ENCODE measurements around the gene SNX9.

The SNX9 gene

DNA sequence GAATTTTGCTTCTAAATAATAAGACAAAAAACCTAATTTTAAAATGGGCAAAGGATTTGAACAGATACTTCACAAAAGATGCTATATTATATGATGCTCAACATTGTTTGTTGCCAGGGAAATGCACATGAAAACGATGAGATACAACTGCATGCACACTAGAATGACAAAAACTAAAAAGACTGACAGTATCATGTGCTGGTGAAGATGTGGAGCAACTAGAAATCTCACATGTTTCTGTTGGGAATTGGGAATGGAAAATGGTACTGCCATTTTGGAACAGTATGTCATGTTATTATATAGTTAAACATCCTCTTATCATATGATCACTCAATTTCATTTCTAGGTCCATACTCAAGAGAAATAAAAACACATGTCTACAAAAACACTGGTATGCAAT lies 13.4 kb upstream of the SNX9 start:
- H3K4me2 ChIP-seq, result no peak overlapping the region
- H3K4me1 ChIP-seq, result peaks cover 3 to 18% (median 7%) of the 10 kb centered on the region in 10 experiments
- no peak overlapping the region for H3K9ac ChIP-seq
- H3K27ac ChIP-seq, result no peak overlapping the region
- no peaks in the 10 kb centered on the region for H3K36me3 ChIP-seq
- TF ChIP-seq Cebpa-rat (IDR thresholded peaks at IDR 0.05), result no peak
- no peak overlapping the region for H3K4me3 ChIP-seq
- no peaks in the 10 kb centered on the region for H4K20me1 ChIP-seq
- peaks cover 8 to 19% (median 13%) of the 10 kb centered on the region in 11 experiments; a peak in 21 of 22 replicates for H3K9me3 ChIP-seq (replicated peaks in 1 of 11)
- no peaks in the 10 kb centered on the region for H3K27me3 ChIP-seq

DNA sequence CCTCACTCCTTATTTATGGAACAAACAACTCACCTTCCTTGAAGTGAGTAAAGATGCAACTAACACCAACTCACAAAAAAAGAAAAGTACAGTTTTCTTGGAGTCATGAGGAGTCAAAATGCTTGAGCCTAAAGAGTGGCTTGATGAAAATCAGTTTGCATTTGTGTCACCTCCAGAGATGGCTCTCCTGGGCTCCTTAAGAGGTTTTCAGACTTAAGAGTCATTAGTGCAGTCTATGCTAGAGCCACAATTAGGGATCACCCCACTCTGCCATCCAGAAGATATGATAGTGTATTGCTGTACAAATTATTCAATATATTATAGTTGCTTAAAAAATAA lies 11.9 kb upstream of the SNX9 start:
- Histone ChIP-seq H3K36me3 (no peaks in the 10 kb centered on the region), H3K4me1 (peaks cover 13 to 28% (median 20%) of the 10 kb centered on the region in 10 experiments), H3K27ac (no peak overlapping the region), H3K9me3 (replicated peaks in 1 of 11) (peaks cover 8 to 19% (median 13%) of the 10 kb centered on the region in 11 experiments; a peak in 21 of 22 replicates), H4K20me1 (no peaks in the 10 kb centered on the region), H3K4me2 (no peak overlapping the region), H3K27me3 (no peaks in the 10 kb centered on the region), H3K4me3 (no peak overlapping the region), H3K9ac (no peak overlapping the region)
- no peak for TF ChIP-seq Cebpa-rat (IDR thresholded peaks at IDR 0.05)

DNA sequence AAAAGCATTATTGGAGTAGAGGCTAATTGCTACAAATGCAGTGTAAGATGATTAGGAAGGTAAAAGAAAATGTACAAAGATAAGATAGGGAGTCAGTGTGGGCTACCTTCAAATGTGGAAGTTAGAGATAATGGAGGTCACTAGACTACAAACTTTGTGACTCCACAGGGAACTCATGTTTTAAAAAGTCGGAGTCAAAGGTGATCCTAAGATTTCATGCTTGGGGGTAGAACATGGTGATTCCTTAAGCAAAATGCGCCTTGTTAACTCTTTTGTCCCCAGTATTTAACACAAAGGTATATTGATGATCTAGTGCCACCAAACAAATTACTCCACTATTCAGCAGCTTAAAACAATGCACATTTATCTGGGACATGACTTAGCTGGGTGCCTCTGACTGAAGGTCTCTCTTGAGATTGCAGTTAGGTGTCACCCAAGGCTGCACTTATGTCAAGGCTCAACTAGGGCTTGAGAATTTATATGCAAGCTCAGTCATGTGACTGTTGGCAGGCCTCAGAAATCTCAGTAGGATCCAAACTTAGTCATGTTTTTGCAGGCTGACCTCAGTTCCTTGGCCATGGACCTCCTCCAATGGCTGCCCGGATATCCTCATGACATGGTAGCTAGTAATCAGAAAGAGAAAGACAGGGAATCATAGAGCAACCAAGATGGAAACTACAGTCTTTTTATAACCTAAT lies 11.4 kb upstream of the SNX9 start:
- Histone ChIP-seq H3K36me3 (no peaks in the 10 kb centered on the region), H4K20me1 (no peaks in the 10 kb centered on the region), H3K4me3 (no peak overlapping the region), H3K27ac (no peak overlapping the region), H3K9ac (no peak overlapping the region), H3K27me3 (no peaks in the 10 kb centered on the region), H3K4me2 (no peak overlapping the region), H3K9me3 (replicated peaks in 1 of 11) (peaks cover 8 to 19% (median 13%) of the 10 kb centered on the region in 11 experiments; a peak in 21 of 22 replicates), H3K4me1 (peaks cover 13 to 28% (median 20%) of the 10 kb centered on the region in 10 experiments)
- no peak for TF ChIP-seq Cebpa-rat (IDR thresholded peaks at IDR 0.05)

DNA sequence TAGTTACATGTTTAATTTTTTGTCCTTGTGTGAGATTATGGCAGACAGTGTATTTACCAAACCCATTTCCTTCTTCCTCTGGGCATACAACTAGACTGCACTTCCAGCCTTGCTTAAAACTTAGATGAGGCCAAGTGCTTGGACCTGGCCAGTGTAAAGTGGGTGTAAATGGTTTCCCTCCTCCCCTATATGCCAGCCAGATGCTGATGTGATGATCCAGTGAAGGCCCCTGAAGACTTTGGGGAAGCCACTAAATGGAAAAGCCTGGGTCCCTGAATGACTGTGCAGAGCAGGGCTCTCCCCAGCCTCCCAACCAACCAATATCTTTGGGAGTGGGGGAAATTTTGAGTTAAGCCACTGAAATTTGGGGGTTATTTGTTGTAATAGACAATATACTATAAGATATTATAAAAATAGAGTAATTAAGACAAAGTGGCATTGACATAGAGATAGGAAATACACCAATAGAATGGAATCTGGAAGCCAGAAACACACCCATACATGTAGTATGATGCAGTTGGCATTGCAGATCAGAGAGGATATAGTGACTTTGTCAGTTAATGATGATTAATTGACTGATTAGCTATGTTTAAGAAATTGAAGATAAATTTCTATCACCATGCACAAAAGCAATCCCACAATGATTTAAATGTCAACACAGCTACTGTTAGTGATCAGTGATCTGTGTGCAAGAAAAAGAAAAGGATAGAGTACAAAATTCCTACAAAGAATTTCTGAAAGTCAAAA lies 10.4 kb upstream of the SNX9 start:
- Histone ChIP-seq H3K27me3 (no peaks in the 10 kb centered on the region), H3K4me1 (peaks cover 13 to 28% (median 20%) of the 10 kb centered on the region in 10 experiments), H3K4me2 (peak overlapping the region in 1 of 11 experiments; percentile 87; a peak in 2 of 22 replicates), H3K4me3 (no peak overlapping the region), H3K9me3 (replicated peaks in 1 of 11) (peaks cover 8 to 17% (median 14%) of the 10 kb centered on the region in 11 experiments; a peak in 21 of 22 replicates), H3K27ac (no peak overlapping the region), H3K9ac (no peak overlapping the region), H4K20me1 (no peaks in the 10 kb centered on the region), H3K36me3 (no peaks in the 10 kb centered on the region)
- no peak for TF ChIP-seq Cebpa-rat (IDR thresholded peaks at IDR 0.05)

DNA sequence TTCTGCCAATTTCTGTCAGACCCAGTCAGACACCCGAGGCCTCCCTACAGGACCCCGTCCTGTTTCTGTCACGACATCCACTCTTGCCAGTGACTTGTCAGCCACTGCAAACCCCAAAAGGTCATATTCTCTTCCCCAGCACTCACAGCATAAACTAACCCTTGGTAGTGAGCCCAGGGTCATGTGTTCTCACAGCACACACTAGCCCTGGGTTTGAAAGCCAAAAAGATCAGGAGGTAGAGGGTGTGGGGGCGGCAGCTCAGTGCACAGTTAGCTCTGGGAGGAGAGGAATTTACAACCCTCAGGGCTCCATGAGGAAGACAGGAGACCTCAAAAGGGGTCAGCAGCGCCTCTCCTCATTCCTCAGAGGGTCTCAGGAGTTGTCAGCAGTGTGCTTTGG lies 9.9 kb upstream of the SNX9 start:
- Histone ChIP-seq H3K27ac (no peak overlapping the region), H3K4me3 (no peak overlapping the region), H3K4me1 (peaks cover 13 to 28% (median 20%) of the 10 kb centered on the region in 10 experiments), H3K9ac (no peak overlapping the region), H3K36me3 (no peaks in the 10 kb centered on the region), H3K4me2 (peak overlapping the region in 2 of 11 experiments; percentile 83 to 87; a peak in 4 of 22 replicates), H3K27me3 (no peaks in the 10 kb centered on the region), H3K9me3 (replicated peaks in 1 of 11) (peaks cover 6 to 19% (median 12%) of the 10 kb centered on the region in 11 experiments), H4K20me1 (no peaks in the 10 kb centered on the region)
- TF ChIP-seq Cebpa-rat (IDR thresholded peaks at IDR 0.05), result no peak

DNA sequence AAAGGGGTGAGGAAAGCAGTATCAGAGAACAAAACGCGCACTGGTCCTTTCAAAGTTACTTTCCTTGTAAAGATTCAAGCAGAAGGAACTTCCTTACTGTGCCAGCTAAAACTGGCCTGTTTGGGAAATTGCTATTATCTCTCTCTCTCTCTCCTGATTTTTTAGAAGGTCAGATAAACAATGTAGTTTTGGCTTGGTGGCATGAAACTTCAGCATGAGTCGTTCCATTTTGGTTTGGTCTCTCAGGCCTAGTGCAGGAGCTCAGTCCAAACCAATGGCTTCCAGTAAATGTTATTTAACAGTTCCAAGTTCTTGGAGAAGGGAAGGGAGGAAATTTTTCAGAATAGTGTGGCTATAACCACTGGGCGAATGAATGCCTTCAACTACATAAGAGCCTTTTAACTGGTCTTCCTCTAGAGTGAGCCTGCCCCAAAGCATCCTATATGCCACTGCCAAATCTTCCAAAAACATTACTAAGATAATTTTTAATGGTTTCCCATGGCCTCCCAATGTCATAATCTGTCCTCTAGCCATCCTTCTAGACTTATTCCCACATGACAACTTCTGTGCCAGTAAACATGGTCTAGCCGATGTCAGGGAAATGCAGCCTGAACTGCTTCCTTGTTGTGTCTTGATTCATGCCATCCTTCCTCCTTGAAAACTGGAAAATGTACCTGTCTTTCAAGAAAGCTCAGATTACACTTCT lies 9.1 kb upstream of the SNX9 start:
- no peak for TF ChIP-seq Cebpa-rat (IDR thresholded peaks at IDR 0.05)
- H3K9me3 ChIP-seq (replicated peaks in 1 of 11), result peaks cover 3 to 18% (median 11%) of the 10 kb centered on the region in 11 experiments; a peak in 15 of 22 replicates
- peak overlapping the region in 3 of 11 experiments; percentile 36 to 43 (median 41); a peak in 3 of 22 replicates for H3K27ac ChIP-seq
- peak overlapping the region in 9 of 11 experiments; percentile 53 to 87 (median 79); a peak in 14 of 22 replicates for H3K4me2 ChIP-seq
- H3K36me3 ChIP-seq, result no peaks in the 10 kb centered on the region
- H3K9ac ChIP-seq, result no peak overlapping the region
- peaks cover 0 to 4% (median 0%) of the 10 kb centered on the region in 11 experiments; a peak in 2 of 22 replicates for H3K27me3 ChIP-seq
- no peaks in the 10 kb centered on the region for H4K20me1 ChIP-seq
- H3K4me1 ChIP-seq, result peaks cover 13 to 28% (median 20%) of the 10 kb centered on the region in 10 experiments
- no peak overlapping the region for H3K4me3 ChIP-seq

DNA sequence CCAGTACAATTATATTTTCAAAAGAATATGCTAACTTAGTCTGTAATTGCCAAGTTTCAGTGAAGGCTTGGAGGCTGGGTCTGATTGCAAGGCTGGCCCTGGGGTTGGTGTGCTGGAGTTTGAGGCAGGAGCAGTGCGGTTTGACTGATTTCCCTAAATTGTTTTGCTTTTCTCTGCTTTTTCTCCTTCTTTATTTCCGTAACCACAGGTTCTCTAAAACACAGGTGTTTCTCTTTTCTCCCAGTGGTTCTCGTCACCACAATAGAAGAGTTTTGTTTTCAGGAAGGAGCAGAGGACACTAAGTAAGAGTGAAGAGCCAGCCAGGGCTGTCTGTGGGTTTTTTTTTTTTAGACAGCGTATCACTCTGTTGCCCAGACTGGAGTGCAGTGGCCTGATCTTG lies 8.2 kb upstream of the SNX9 start:
- Histone ChIP-seq H3K9me3 (replicated peaks in 1 of 11) (peaks cover 0 to 14% (median 8%) of the 10 kb centered on the region in 11 experiments; a peak in 9 of 22 replicates), H3K27ac (peak overlapping the region in 5 of 11 experiments; percentile 10 to 43 (median 36); a peak in 5 of 22 replicates), H3K4me3 (no peak overlapping the region), H4K20me1 (no peaks in the 10 kb centered on the region), H3K4me1 (peaks cover 13 to 28% (median 20%) of the 10 kb centered on the region in 10 experiments), H3K27me3 (peaks cover 0 to 13% (median 6%) of the 10 kb centered on the region in 11 experiments; a peak in 11 of 22 replicates), H3K36me3 (no peaks in the 10 kb centered on the region), H3K9ac (peak overlapping the region in 7 of 11 experiments; percentile 0 to 42 (median 18); a peak in 2 of 22 replicates), H3K4me2 (peak overlapping the region; percentile 53 to 87 (median 79))
- no peak for TF ChIP-seq Cebpa-rat (IDR thresholded peaks at IDR 0.05)

DNA sequence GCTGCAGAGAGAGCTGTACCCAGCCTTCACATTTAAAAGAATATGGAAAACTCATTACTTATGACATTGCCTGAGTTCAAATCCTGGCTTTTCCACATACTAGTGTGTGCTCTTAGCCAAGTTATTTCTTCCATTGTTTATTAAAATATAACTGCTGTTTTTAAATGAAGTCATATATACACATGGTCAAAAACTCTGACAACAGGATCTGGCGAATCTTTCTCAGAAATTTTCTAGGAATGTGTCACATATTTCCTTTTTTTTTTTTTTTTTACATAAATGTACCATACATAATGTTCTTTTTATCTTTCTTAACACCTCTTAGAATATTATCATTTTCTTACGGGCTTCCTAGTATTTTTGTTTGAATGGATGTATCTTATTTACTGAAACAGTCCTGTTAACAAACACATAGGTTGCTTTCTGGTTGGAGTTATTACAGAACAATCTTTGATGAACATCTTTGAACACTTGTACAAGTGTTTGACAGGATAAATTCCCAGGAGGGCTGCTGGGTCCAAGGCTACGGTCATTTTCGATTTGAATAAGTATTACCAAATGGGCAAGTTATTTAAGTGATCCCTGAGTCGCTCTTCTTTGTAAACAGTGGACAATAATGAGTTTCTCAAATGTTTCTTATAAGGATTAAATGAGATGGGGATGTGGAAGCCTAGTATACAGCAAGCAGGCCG lies 1.6 kb upstream of the SNX9 start:
- no peak overlapping the region for H3K27ac ChIP-seq
- no peak for TF ChIP-seq Cebpa-rat (IDR thresholded peaks at IDR 0.05)
- no peak overlapping the region for H3K4me3 ChIP-seq
- peaks cover 44 to 79% (median 65%) of the 10 kb centered on the region in 11 experiments for H3K27me3 ChIP-seq
- no peak overlapping the region for H3K9ac ChIP-seq
- no peaks in the 10 kb centered on the region for H3K36me3 ChIP-seq
- H3K9me3 ChIP-seq (replicated peaks in 1 of 11), result peaks cover 4 to 22% (median 8%) of the 10 kb centered on the region in 11 experiments; a peak in 13 of 22 replicates
- H3K4me1 ChIP-seq, result peaks cover 13 to 25% (median 20%) of the 10 kb centered on the region in 10 experiments
- peaks cover 0 to 24% (median 9%) of the 10 kb centered on the region in 11 experiments; a peak in 18 of 22 replicates for H4K20me1 ChIP-seq
- H3K4me2 ChIP-seq, result no peak overlapping the region
